KG1 (cell line): ENCODE results near the gene RPL32.
"Not testable (repeated sequence)": the region's sequence is repeated elsewhere in the genome, so short reads cannot be mapped to it uniquely, and the experiment has no call there.

Source experiments
- DNase-seq: peaks from one replicate; lab custom pipeline; 2025; lab: John Stamatoyannopoulos, UW

The RPL32 gene

DNA sequence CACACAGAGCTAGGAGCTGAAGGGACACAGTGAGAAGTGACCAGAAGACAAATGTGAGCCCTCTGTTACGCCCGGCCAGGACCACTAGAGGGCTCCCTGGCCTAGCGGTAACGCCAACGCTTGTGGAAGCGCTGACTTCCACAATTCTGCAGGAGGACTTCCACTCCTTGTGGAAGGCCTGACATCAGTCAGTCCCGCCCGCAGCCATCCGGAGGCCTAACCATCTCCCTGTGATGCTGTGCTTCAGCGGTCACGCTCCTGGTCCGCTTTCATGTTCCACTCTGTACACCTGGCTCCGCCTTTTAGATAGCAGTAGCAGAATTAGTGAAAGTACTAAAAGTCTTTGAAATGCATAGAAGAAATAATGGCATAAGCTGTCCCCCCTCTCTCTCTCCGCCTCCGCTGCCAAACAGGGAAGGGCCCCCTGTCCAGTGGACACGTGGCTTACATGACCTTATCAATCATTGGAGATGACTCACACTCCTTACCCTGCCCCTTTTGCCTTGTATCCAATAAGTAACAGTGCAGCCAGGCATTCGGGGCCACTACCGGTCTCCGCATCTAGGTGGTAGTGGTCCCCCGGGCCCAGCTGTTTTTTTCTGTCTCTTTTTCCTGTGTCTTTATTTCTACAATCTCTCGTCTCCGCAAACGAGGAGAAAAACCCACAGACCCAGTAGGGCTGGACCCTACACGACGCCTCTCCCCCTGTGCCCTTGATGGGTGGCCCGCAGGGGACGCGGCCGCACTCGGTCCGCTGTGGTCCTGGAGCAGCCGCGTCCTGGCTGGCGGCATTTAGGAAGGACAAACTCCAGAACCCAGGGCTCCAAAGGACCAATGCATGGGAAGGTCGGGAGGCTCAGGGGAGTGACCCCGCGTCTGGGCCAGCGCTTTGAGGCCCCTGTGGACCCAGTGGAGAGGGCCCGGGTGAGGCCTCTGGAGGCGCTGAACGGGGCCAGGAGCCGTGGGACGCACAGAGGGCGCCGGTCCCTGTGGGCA lies 27.0 kb upstream of the RPL32 start:
- DNase-seq = peak; percentile 45

GRCh38 chr3:12866836-12867235 lies 25.5 kb upstream of the RPL32 start:
- DNase-seq = no peak

GRCh38 chr3:12865271-12865670 lies 23.9 kb upstream of the RPL32 start:
- no peak for DNase-seq

DNA sequence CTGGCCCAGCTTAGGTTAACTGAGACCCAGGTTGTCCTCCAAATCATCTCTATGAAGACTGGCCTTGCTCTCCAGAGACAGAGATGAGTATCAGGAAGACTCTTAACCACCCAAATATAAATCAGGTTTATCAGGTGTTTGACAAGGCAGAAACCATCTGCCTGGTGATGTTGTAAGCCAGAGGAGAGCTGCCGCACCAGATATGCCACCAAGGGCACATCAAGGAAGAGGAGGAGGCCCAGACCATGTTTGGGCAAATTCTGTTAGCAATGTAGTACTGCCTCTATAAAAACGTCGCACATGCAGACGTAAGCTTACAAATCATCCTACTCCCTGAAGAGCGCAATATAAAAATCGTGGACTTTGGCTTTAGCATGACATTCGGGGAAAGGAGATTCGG lies 21.0 kb upstream of the RPL32 start:
- DNase-seq = no peak

DNA sequence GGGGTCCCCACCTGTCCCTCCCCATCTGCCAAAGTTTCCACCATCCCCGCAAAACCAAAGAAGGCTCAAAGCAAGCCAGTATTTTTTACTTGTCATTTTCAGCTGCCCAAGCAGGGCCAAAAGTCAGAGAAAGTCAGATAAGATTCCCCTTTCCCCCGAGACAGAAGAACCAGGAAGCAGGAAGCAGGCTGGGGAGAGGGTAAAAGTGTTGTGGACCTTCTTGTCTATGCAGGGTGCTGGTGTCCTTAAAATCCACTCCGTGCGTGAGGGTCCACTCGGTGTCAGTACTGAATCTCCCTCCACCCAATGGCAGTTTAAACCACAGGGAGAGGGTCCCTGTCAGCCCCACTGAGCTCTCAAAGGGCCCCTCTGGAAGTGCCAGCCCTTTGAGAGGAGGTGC lies 20.2 kb upstream of the RPL32 start:
- no peak for DNase-seq

DNA sequence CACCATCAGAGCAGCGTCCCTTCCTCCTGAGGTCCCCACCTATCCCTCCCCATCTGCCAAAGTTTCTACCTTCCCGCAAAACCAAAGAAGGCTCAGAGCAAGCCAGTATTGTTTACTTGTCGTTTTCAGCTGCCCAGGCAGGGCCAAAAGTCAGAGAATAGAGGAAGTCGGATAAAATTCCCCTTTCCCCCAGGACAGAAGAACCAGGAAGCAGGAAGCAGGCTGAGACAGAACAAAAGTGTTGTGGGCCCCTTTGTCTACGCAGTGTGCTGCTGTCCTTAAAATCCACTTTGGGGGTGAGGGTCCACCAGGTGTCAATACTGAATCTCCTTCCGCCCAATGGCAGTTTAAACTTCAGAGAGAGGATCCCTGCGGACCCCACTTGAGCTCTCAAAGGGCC lies 18.5 kb upstream of the RPL32 start:
- no peak for DNase-seq

GRCh38 chr3:12856626-12857025 lies 15.3 kb upstream of the RPL32 start:
- no peak for DNase-seq

- no peak for DNase-seq
Measured at GRCh38 chr3:12854565-12854964, 13.2 kb upstream of the RPL32 start.

DNA sequence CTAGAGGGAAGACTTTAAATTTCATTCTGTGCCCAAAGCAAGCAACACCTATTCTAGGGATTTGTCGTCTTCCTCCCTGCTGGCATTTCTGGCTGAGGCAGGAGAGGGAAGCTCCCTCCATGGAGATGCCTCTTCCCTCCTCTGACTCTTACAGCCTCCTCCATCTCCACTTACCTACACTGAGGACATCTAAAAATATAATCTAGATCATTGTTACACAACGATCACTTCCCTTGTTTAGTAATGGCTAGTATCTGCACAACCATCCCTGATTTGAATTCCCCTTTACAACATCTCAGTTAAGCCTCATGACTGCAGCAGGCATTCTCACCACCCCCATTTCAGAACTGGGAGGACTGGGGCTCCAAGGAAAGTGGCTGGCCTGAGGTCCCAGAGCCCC lies 12.5 kb upstream of the RPL32 start:
- not testable (repeated sequence) for DNase-seq

DNA sequence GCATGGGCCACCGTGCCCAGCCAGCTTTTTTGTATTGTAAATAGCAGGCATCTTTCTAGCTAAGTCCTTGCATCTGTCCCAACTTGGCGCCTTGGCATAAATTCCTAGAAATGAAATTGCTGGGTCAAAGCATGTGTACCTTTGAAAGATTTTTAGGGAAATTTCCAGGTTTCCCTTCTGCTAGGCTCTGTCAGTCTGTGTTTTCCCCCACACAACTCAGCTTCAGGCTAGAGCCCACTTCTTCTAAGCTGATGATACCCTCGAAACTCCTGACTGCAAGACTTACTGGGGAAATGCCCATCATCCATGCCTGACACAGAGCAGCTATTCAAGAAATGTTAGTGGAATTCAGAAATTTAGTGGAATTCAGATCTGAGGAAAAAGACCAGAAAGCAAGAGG lies 10.8 kb upstream of the RPL32 start:
- no peak for DNase-seq

GRCh38 chr3:12845811-12846210 lies 4.4 kb upstream of the RPL32 start:
- DNase-seq = no peak

GRCh38 chr3:12842469-12842868 lies 1.1 kb upstream of the RPL32 start:
- no peak for DNase-seq

DNA sequence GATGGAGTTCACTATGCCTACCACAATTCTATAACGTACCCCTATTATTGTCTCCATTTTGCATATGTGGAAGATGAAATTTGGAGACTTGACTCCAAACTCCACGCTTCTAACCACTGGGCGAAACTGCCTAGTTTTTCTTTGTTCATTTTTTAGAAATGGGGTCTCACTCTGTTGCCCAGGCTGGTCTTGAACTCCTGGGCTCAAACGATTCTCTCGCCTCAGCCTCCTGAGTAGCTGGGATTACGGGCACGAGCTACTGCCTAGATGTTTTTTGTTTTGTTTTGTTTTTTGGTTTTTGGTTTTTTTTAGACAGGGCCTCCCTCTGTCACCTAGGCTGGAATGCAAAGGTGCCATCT lies 584 bp upstream of the RPL32 start:
- DNase-seq = no peak

DNA sequence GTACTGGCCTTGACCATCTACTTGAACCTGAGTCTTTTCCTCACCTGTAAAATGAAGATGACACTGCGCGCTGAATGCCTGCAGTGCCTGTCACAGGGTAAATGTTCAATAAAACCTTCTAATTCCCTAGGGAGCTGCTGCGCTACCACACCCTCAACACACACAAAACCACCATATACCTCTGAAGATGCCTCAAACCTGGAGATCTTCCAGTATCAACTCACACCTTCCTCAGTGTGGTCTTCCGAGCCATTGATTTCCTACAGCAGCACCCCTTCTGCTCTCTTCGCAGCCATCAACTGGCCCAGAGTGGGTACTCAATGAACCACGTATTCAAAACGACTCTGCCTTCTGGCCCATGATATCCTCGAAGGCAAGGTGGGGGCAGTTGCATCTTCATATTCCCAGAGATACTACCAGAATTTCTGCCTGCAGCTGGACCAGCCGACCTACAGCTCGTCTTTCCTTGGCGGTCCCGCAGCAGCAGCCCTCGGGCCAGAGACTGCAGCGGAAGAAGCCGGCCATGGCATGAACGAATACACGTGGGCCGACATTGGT lies 695 bp downstream of the RPL32 start:
- no peak for DNase-seq

DNA sequence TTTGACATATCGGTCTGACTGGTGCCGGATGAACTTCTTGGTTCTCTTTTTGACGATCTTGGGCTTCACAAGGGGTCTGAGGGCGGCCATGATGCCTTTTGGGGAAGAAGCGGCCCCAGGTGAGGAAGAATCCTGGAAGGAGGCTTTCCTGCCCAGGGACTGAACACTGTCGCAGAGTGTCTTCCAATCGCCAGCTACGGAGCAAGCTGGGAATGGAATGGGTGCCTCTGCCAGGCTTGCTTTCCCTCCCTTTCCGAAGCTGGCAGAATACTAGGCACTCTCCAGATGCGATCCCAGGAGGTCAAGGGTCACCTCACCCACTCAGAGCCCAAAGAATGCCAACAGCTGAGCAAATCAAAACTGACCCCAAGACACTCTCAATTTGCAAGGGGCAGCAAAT lies 1.2 kb downstream of the RPL32 start:
- DNase-seq = not testable (repeated sequence)

- DNase-seq = no peak
Measured at GRCh38 chr3:12839156-12839946, 2.0 kb downstream of the RPL32 start.

- no peak for DNase-seq
Measured at GRCh38 chr3:12838179-12838965, 3.0 kb downstream of the RPL32 start.

DNA sequence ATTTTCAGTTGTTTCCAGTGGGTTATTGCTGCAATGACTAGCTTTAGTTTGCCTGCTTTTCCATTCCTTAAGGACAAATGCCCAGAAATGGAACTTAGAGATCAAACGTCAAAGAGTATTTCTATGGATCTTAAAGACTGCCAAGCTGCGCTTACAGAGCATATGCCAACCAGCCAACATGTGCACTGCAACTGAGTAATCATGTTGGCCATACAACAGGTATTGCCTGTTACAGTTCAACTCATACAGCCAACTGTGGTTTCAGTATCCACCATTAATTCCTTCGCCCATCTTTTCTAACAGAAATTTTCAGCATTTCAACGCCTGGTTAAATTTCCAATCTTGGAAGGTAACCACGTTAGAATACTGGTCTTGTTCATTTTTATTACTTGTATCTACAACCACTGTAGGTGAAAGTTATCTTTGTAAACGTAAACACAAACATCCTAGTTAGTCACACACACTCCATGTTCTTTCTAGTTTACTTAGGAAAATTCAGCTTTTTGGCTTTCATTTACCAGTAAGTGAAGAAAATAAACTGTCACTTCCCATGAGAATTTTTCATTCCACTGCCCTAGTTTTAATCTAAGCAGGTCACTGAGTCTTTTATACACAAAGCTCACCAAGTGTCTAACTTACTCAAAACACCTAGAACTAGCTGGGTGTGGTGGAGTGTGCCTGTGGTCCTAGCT lies 3.9 kb downstream of the RPL32 start:
- no peak for DNase-seq

- DNase-seq = no peak
Measured at GRCh38 chr3:12835052-12835665, 6.2 kb downstream of the RPL32 start.

DNA sequence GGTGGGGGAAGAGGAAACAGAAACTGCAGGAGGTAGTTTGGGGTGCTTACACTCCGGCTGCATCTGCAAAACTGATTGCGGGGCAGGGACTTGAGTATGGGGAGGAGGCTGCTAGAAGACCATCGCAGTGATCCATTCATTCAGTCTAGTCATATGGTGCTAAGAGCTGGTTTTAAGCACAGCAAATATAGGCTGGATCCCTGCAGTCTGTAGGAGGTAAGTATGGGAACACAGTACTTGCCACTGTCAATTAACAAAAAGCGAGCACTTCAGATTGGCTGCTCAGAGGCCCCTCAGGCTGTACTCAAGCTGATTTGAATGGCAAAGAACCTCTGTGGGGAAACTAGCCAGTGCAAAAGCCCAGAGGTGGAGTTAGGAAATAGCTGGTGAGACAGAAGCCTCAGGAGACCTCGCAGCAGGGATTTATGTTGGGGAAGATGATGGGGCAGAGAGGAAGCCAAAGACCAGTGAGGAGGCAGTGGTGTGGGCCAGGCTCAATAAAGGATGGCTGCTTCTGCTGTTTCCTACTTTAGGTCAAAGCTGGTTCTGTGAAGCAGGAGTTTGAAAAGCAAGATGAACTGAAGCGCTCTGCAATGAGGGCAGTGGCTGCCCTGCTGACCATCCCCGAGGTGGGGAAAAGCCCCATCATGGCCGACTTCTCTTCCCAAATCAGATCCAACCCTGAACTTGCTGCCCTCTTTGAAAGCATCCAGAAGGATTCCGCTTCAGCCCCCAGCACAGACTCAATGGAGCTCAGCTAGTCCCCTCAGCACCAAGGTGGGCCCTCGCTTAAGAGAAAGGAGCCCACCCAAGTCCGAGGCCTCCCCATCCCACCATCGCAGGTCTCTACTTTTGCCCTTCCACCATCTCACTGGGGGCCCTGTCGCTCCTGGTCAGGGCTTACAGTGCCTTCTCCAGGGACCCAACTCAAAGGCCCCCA lies 7.9 kb downstream of the RPL32 start:
- no peak for DNase-seq
